A549 (cell line): ENCODE data around the gene TAF12. TPM values are rescaled to one million over a fixed set of nuclear protein-coding genes. Genes with fewer than 3 reads are reported as not detected.

ENCODE experiments used
- ATAC-seq, 2 experiments: fragments of 200-7000 bp in 1 of 2; fragments of >200 bp in 1 of 2; cut with Nextera tagmentation in 1 of 2; cut with Tn5 transposase in 1 of 2; 3 replicates each; pipeline versions ENCODE4 v1.8.0 to v1.9.1; 2018 to 2020; ENCODE audit warnings: mild to moderate bottlenecking in 1 of 2, moderate library complexity in 1 of 2
- CTCF ChIA-PET: fragments of 300-600 bp; sonication (Branson Sonifier 250); formaldehyde crosslinking; extraction: SDS; loops from one replicate; lab custom pipeline; 2021; ENCODE audit warnings: antibody characterized with exemption, inconsistent platforms; lab: Yijun Ruan, JAX
- POLR2A ChIA-PET: fragments of 350-600 bp; formaldehyde crosslinking; extraction: SDS; loops from one replicate; lab custom pipeline; 2021; ENCODE audit warnings: antibody characterized with exemption, inconsistent platforms; lab: Yijun Ruan, JAX
- DNase-seq, 2 experiments: peaks; one replicate each; pipeline versions ENCODE4 v3.0.0 to v3.0.0-alpha.2; 2011 to 2016; ENCODE audit warnings: low read depth in 1 of 2, low spot score in 1 of 2
- FAIRE-seq: peaks from 2 replicates; lab custom pipeline; 2011; peaks lifted over from hg19 to GRCh38; lab: Jason Lieb, UNC
- H3K27ac ChIP-seq, 2 experiments: fragments of >200 bp; sonication (Bioruptor Twin); formaldehyde crosslinking; 3 replicates each; pipeline ENCODE4 v1.5.1; 2016 to 2017
- H3K4me1 ChIP-seq: fragments of >200 bp; sonication (Bioruptor Twin); formaldehyde crosslinking; 3 replicates; pipeline ENCODE4 v1.6.1; 2016
- H3K4me2 ChIP-seq: fragments of >200 bp; sonication (Bioruptor Twin); formaldehyde crosslinking; 3 replicates; pipeline ENCODE4 v1.6.1; 2016
- H3K4me3 ChIP-seq: fragments of >200 bp; sonication (Bioruptor Twin); formaldehyde crosslinking; 3 replicates; pipeline ENCODE4 v1.5.1; 2016
- H3K9me3 ChIP-seq: fragments of >200 bp; sonication (Bioruptor Twin); formaldehyde crosslinking; 3 replicates; pipeline ENCODE4 v1.6.1; 2016
- BHLHE40 ChIP-seq: IDR thresholded peaks from 2 replicates; pipeline ENCODE4 v1.6.1; 2012; ENCODE audit warnings: low read depth, low read length, inconsistent platforms
- CBX2 ChIP-seq: fragments of 200-600 bp; sonication (generic); IDR thresholded peaks from 2 replicates; pipeline ENCODE4 v1.6.1; 2016; ENCODE audit warnings: low read depth, mild to moderate bottlenecking, borderline replicate concordance
- CEBPB ChIP-seq, 2 experiments: fragments of >200 bp in 1 of 2; sonication (Bioruptor Twin) in 1 of 2; formaldehyde crosslinking in 1 of 2; IDR thresholded peaks; 2 replicates each; pipeline ENCODE4 v1.6.1; 2012 to 2016
- CHD2 ChIP-seq: fragments of 150-350 bp; IDR thresholded peaks from 2 replicates; pipeline ENCODE4 v1.6.1; 2014; ENCODE audit warnings: low read length; ENCODE audit not compliant: partially characterized antibody
- CHD4 ChIP-seq: fragments of 200-600 bp; sonication (generic); IDR thresholded peaks from 2 replicates; pipeline ENCODE4 v1.6.1; 2016; ENCODE audit warnings: antibody characterized with exemption, mild to moderate bottlenecking, borderline replicate concordance
- EHF ChIP-seq: fragments of 250-450 bp; sonication (Bioruptor Pico); IDR thresholded peaks from 2 replicates; pipeline ENCODE4 v1.5.0; 2020; ENCODE audit warnings: mild to moderate bottlenecking
- FOSB ChIP-seq: fragments of 250-450 bp; sonication (Bioruptor Pico); IDR thresholded peaks from 2 replicates; pipeline ENCODE4 v1.5.0; 2020; ENCODE audit warnings: mild to moderate bottlenecking, moderate library complexity
- FOXS1 ChIP-seq: fragments of 250-450 bp; sonication (Bioruptor Pico); IDR thresholded peaks from 2 replicates; pipeline ENCODE4 v1.5.0; 2020; ENCODE audit warnings: mild to moderate bottlenecking, moderate library complexity
- GATA3 ChIP-seq: IDR thresholded peaks from 2 replicates; pipeline ENCODE4 v1.6.1; 2012; ENCODE audit warnings: borderline replicate concordance
- HOXB13 ChIP-seq: fragments of 250-450 bp; sonication (Bioruptor Pico); IDR thresholded peaks from 2 replicates; pipeline ENCODE4 v1.5.0; 2020; ENCODE audit warnings: low read depth, mild to moderate bottlenecking, moderate library complexity
- MAFK ChIP-seq: fragments of 450-650 bp; IDR thresholded peaks from 2 replicates; pipeline ENCODE4 v1.6.1; 2014; ENCODE audit not compliant: partially characterized antibody
- MYC ChIP-seq: IDR thresholded peaks from 2 replicates; pipeline ENCODE4 v1.6.1; 2012; ENCODE audit warnings: mild to moderate bottlenecking, inconsistent platforms, low read length, improper control_type of control experiment, borderline replicate concordance
- NFE2L2 ChIP-seq: fragments of 150-350 bp; conservative IDR thresholded peaks from 2 replicates; pipeline ENCODE4 v1.6.1; 2014; ENCODE audit warnings: low read length
- PHF8 ChIP-seq: fragments of 200-600 bp; sonication (generic); IDR thresholded peaks from 2 replicates; pipeline ENCODE4 v1.6.1; 2016; ENCODE audit warnings: low read depth, mild to moderate bottlenecking, antibody characterized with exemption, moderate library complexity, borderline replicate concordance
- RARB ChIP-seq: fragments of 250-450 bp; sonication (Bioruptor Pico); IDR thresholded peaks from 2 replicates; pipeline ENCODE4 v1.8.0; 2021; ENCODE audit warnings: mild to moderate bottlenecking, moderate library complexity
- RFX5 ChIP-seq: fragments of 450-650 bp; IDR thresholded peaks from 2 replicates; pipeline ENCODE4 v1.7.1; 2014; ENCODE audit warnings: antibody characterized with exemption, mild to moderate bottlenecking, moderate library complexity
- RNF2 ChIP-seq: fragments of 200-600 bp; sonication (generic); IDR thresholded peaks from 2 replicates; pipeline ENCODE4 v1.6.1; 2016; ENCODE audit warnings: low read depth, mild to moderate bottlenecking, antibody characterized with exemption, moderate library complexity, borderline replicate concordance
- SREBF2 ChIP-seq: fragments of 450-650 bp; IDR thresholded peaks from 2 replicates; pipeline ENCODE4 v1.6.1; 2014; ENCODE audit warnings: mild to moderate bottlenecking, moderate library complexity
- ZFP36 ChIP-seq: fragments of 450-650 bp; IDR thresholded peaks from 2 replicates; pipeline ENCODE4 v1.6.1; 2014; ENCODE audit warnings: borderline replicate concordance; ENCODE audit not compliant: partially characterized antibody
- ZNF302 ChIP-seq: fragments of 250-450 bp; sonication (Bioruptor Pico); IDR thresholded peaks from 2 replicates; pipeline ENCODE4 v1.9.0; 2021; ENCODE audit warnings: inconsistent platforms, mild to moderate bottlenecking, moderate library complexity
- ZSCAN20 ChIP-seq: fragments of 250-450 bp; sonication (Bioruptor Pico); IDR thresholded peaks from 2 replicates; pipeline ENCODE4 v1.8.0; 2022; ENCODE audit warnings: mild to moderate bottlenecking, moderate library complexity
- WGBS: methylation state at CpG from one replicate; pipeline ENCODE4 v1.1.6; 2017; ENCODE audit errors: missing lambda C conversion rate; 5-methylcytosine and 5-hydroxymethylcytosine counted together
- polyA plus RNA-seq, 4 experiments: library from polyadenylated mRNA; depleted of rRNA in 3 of 4; stranded (reverse); fragments of >200 nt; fragmentation: RNase III in 1 of 4; extraction: RNeasy Plus Mini Kit Qiagen cat#74134 plus additional on column Dnase treatment in 1 of 4; gene quantifications; 2 replicates in 3 of 4; 3 replicates in 1 of 4; pipeline ENCODE4 v1.2.3, GENCODE V29; 2011 to 2017
- TF ChIP-seq, protein P1 (sequence below): fragments of >200 bp; sonication (Bioruptor Twin); formaldehyde crosslinking; IDR thresholded peaks from 3 replicates; pipeline ENCODE4 v1.6.1; 2016
- TF ChIP-seq, protein P2 (sequence below): fragments of 250-450 bp; sonication (Bioruptor Pico); IDR thresholded peaks from 2 replicates; pipeline ENCODE4 v1.5.0; 2021; ENCODE audit warnings: mild to moderate bottlenecking, moderate library complexity, borderline replicate concordance
- TF ChIP-seq, protein P3 (sequence below): fragments of >200 bp; sonication (Bioruptor Twin); formaldehyde crosslinking; IDR thresholded peaks from 2 replicates; pipeline ENCODE4 v1.6.1; 2016
- TF ChIP-seq, protein P4 (sequence below): fragments of 200-600 bp; sonication (generic); IDR thresholded peaks from 2 replicates; pipeline ENCODE4 v1.6.1; 2016; ENCODE audit warnings: antibody characterized with exemption, mild to moderate bottlenecking, moderate library complexity

TAF12 gene
- polyA plus RNA-seq, 2 of the 4 experiments (the other 2 are of a cell fraction), result 15.8 to 38.3 TPM

DNA sequence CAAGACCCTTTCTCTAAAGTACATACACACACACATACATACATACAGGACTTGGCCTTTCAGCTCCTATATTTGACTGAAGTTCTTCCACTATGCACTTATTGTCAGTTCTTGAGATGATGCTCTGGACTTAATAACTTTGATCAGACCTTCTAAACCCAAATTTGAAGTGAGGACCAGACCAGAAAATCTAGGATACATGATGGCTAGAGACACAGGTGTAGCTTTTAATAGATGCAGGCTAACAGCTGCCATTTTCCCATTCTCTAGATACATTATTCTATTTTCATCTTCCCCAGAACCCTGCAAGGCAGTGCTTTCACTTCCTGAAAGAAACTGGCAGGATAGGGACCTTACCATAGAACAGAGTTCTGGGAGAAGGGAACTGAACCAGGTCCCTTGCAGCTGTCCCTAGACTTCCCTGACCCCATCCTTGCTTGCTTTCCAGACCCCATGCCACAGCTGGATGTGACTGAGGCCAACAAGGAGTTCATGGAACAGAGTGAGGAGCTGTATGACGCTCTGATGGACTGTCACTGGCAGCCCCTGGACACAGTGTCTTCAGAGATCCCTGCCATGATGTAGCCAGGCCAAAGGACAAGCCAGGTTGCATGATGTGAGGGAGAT is 65.7 kb downstream of the TAF12 start (continued):
- TF ChIP-seq, protein P1, sequence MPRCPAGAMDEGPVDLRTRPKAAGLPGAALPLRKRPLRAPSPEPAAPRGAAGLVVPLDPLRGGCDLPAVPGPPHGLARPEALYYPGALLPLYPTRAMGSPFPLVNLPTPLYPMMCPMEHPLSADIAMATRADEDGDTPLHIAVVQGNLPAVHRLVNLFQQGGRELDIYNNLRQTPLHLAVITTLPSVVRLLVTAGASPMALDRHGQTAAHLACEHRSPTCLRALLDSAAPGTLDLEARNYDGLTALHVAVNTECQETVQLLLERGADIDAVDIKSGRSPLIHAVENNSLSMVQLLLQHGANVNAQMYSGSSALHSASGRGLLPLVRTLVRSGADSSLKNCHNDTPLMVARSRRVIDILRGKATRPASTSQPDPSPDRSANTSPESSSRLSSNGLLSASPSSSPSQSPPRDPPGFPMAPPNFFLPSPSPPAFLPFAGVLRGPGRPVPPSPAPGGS, result 0 out of 3 replicates have a peak, but pooled peaks have one; percentile 15
- TF ChIP-seq, protein P2, sequence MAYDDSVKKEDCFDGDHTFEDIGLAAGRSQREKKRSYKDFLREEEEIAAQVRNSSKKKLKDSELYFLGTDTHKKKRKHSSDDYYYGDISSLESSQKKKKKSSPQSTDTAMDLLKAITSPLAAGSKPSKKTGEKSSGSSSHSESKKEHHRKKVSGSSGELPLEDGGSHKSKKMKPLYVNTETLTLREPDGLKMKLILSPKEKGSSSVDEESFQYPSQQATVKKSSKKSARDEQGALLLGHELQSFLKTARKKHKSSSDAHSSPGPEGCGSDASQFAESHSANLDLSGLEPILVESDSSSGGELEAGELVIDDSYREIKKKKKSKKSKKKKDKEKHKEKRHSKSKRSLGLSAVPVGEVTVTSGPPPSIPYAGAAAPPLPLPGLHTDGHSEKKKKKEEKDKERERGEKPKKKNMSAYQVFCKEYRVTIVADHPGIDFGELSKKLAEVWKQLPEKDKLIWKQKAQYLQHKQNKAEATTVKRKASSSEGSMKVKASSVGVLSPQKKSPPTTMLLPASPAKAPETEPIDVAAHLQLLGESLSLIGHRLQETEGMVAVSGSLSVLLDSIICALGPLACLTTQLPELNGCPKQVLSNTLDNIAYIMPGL, result no peak
- no peak for TF ChIP-seq BHLHE40
- TF ChIP-seq ZSCAN20 (CRISPR knock-in tag), result no peak
- TF ChIP-seq ZFP36, result no peak
- no peak for TF ChIP-seq PHF8
- TF ChIP-seq CHD4, result no peak
- TF ChIP-seq, protein P3, sequence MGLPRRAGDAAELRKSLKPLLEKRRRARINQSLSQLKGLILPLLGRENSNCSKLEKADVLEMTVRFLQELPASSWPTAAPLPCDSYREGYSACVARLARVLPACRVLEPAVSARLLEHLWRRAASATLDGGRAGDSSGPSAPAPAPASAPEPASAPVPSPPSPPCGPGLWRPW, result no peak
- no peak for TF ChIP-seq ZNF302 (CRISPR knock-in tag)
- no peak for TF ChIP-seq RFX5
- TF ChIP-seq, protein P4, sequence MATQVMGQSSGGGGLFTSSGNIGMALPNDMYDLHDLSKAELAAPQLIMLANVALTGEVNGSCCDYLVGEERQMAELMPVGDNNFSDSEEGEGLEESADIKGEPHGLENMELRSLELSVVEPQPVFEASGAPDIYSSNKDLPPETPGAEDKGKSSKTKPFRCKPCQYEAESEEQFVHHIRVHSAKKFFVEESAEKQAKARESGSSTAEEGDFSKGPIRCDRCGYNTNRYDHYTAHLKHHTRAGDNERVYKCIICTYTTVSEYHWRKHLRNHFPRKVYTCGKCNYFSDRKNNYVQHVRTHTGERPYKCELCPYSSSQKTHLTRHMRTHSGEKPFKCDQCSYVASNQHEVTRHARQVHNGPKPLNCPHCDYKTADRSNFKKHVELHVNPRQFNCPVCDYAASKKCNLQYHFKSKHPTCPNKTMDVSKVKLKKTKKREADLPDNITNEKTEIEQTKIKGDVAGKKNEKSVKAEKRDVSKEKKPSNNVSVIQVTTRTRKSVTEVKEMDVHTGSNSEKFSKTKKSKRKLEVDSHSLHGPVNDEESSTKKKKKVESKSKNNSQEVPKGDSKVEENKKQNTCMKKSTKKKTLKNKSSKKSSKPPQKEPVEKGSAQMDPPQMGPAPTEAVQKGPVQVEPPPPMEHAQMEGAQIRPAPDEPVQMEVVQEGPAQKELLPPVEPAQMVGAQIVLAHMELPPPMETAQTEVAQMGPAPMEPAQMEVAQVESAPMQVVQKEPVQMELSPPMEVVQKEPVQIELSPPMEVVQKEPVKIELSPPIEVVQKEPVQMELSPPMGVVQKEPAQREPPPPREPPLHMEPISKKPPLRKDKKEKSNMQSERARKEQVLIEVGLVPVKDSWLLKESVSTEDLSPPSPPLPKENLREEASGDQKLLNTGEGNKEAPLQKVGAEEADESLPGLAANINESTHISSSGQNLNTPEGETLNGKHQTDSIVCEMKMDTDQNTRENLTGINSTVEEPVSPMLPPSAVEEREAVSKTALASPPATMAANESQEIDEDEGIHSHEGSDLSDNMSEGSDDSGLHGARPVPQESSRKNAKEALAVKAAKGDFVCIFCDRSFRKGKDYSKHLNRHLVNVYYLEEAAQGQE, result no peak

DNA sequence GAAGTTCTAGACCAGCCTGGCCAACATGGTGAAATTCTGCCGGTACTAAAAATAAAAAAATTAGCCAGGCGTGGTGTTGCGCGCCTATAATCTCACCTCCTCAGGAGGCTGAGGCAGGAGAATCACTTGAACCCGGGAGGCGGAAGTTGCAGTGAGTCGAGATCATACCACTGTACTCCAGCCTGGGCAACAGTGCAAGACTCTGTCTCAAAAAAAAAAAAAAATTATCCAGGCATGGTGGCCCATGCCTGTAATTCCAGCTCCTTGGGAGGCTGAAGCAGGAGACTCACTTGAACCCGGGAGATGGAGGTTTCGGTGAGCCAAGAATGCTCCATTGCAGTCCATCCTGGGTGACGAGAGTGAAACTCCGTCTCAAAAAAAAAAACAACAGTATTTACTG is 69.3 kb downstream of the TAF12 start:
- TF ChIP-seq ZFP36 (no peak), SREBF2 (no peak), GATA3 (no peak), CBX2 (no peak), RARB (CRISPR knock-in tag) (no peak), FOXS1 (CRISPR knock-in tag) (no peak), CHD2 (no peak), MAFK (no peak), RFX5 (no peak), MYC (no peak), EHF (CRISPR knock-in tag) (no peak), NFE2L2 (no peak), FOSB (CRISPR knock-in tag) (no peak), CEBPB (IDR thresholded peaks at IDR 0.05) (no peak), HOXB13 (no peak), PHF8 (no peak), RNF2 (no peak)
- Histone ChIP-seq H3K27ac (peak overlapping the region in 1 of 2 experiments; percentile 62; a peak in 2 of 6 replicates), H3K4me2 (no peak overlapping the region), H3K4me1 (peaks cover 6% of the 10 kb centered on the region; the same call in 2 of the 3 replicates), H3K4me3 (no peak overlapping the region), H3K9me3 (no peaks in the 10 kb centered on the region)
- POLR2A ChIA-PET, result interaction anchor here (1.0 kb wide), 1 partner anchor 9 kb away, joined by 9 read pairs; no protein-coding TSS in a partner anchor
- 95% methylated on average over 11 of the region's 11 CpGs for WGBS
- DNase-seq, result no peak
- CTCF ChIA-PET, result no interaction called here
- ATAC-seq, result no peak
- FAIRE-seq, result no peak
